Measurements from ENCODE around the gene PYDC1.
"Not testable (repeated sequence)": the region's sequence is repeated elsewhere in the genome, so short reads cannot be mapped to it uniquely, and the experiment has no call there.

Gene PYDC1

DNA sequence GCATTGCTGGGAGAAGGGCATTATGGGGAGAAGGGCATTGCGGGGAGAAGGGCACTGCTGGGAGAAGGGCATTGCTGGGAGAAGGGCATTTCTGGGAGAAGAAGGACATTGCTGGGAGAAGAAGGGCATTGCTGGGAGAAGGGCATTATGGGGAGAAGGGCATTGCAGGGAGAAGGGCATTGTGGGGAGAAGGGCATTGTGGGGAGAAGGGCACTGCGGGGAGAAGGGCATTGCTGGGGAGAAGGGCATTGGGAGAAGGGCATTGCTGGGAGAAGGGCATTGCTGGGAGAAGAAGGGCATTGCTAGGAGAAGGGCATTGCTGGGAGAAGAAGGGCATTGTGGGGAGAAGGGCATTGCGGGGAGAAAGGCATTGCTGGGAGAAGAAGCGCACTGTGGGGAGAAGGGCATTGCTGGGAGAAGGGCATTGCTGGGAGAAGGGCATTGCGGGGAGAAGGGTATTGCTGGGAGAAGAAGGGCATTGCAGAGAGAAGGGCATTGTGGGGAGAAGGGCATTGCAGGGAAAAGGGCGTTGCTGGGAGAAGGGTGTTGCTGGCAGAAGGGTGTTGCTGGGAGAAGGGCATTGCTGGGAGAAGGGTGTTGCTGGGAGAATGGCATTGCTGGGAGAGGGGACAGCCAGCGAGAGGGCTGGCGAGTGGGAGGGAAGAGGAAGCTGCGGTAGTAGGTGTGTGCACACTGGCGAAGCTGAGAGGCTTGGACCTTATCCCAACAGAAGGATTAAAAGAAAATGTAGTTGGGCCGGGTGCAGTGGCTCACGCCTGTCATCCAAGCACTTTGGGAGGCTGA lies 4.6 kb upstream of the PYDC1 start:
- no peak for DNase-seq

DNA sequence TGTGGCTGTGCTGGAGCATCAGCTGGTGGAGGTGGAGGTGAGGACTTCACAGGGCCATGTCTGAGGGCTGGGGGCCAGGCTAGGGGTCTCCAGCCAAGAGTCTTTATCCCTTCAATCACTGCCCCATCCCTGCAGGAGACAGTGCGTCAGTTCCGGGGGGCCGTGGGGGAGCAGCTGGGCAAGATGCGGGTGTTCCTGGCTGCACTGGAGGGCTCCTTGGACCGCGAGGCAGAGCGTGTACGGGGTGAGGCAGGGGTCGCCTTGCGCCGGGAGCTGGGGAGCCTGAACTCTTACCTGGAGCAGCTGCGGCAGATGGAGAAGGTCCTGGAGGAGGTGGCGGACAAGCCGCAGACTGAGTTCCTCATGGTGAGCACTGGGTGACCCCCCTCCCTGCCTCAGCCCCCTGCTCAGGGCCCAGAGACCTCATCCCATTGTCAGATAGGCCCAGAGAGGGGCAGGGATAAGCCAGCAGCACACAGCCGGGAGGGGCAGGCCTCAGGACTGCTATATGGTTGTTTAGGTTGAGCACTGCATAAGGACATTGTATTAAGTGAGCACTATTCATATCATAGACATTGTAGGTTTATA lies 2.3 kb upstream of the PYDC1 start:
- DNase-seq: no peak

GRCh38 chr16:31217136-31217530 lies 198 bp upstream of the PYDC1 start:
- DNase-seq: no peak

DNA sequence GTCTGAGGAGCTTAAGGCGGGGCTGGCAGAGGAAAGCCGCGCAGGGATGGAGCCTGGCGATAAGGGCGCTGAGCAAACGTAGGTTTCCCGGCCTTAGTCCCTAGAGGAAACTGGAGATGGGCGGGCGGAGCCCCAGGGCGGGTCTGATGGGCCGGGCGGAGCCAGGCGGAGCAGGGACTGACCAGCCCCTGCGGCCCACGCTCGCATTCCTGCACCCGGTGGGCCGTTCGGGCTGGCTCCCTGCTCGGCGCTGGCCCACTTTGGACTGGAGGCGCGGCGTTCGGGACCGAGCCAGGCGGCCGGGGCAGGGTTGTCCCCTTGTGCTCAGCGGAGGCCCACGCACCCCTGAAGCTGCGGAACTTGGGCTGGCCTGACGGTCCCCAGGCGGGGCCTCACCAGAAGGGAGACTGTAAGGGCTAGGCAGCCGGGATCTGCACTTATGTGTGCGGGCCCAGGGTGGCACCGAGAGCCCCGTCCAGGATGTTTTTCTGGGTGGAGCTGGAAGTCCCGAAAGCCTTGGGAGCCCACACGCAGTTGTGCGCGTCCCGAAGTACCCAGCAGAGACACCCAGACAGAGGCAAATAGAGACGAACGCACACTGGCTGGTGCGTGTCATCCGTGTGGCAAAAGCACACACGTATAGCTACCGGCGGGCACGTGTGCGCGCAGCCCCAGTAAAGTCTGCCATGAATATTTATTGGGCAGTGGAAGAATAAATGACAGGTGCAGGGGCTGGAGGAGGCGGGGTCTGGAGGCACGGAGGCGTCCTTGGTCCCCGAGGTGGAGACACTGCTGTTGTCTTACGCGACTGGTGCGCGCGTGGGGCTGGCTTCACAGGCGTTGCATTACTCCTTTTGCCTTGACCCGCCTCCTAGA lies 1.4 kb downstream of the PYDC1 start:
- DNase-seq: peak in 1 of 2 experiments; percentile 37

DNA sequence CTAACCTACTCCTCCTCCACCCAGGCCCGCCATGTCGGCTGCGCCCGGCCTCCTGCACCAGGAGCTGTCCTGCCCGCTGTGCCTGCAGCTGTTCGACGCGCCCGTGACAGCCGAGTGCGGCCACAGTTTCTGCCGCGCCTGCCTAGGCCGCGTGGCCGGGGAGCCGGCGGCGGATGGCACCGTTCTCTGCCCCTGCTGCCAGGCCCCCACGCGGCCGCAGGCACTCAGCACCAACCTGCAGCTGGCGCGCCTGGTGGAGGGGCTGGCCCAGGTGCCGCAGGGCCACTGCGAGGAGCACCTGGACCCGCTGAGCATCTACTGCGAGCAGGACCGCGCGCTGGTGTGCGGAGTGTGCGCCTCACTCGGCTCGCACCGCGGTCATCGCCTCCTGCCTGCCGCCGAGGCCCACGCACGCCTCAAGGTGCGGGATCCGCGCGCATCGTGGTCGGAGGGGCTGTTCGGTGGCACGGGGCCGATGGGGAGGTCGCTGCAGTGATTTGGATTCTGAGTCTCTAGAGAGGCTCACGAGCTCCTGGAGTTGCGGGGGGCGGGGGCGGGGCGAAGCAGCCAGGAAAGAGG lies 2.1 kb downstream of the PYDC1 start:
- no peak for DNase-seq

DNA sequence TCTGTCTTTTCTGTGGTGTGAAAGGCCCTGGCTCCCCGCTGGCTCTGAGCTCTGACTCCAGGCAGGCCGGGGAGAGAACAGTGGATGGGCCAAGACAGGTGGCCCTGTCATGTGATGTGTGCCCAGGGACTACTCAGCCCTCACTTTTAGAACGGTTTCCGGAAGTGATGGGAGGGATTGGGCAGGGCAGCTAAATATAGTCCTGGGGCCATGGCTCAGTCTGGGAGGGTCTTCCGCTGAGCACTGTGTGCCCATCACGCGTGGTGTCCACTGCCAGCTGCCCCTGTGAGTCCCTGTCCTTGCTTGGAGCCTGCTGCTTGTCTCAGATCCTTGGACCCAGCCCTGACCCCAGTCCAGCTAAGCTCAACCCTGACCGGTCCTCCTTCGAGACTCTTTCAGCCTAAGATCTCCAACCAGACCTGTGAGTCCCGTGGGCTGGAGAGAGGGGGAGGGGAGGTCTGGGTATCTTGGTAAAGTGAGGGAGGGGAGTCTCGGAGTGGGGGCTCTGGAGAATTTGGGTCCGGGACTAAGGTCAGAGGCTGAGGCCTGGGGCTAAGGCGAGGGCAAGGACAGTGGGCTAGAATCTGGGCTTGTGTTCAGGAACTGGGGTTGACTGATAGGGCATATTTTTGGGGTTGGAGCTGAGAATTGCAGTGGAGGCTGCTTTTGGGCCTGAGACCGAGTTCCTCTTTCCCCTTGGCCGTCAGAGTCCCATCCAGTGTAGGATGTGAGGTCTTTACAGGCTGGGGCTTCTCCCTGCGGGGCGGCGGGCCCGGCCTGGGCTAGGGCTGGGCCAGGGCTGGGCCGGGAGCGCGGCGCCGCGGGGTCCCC lies 2.8 kb downstream of the PYDC1 start, which contains the start of gene TRIM72:
Gene TRIM72, plus strand, starts transcription at position 243 of the 831 bp plus-strand sequence. CDS start 620 bp downstream, outside the sequence.
- no peak for DNase-seq

DNA sequence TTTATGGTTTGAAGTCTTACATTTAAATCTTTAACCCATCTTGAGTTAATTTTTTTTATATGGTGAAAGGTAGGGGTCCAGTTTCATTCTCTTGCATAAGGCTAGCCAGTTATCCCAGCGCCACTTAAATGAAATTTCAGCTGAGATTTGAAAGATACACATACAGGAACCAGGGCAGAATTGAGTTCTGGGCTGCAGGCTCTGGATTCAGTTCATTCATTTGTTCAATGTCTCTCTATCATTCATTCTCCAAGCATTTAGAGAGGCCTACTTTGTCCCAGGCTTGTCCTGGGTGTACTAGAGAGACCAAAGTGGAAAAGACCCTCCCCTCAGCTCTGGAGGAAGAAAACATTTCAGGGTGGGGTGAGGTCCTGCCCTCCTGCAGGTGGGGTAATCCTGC lies 3.6 kb downstream of the PYDC1 start:
- DNase-seq: no peak

DNA sequence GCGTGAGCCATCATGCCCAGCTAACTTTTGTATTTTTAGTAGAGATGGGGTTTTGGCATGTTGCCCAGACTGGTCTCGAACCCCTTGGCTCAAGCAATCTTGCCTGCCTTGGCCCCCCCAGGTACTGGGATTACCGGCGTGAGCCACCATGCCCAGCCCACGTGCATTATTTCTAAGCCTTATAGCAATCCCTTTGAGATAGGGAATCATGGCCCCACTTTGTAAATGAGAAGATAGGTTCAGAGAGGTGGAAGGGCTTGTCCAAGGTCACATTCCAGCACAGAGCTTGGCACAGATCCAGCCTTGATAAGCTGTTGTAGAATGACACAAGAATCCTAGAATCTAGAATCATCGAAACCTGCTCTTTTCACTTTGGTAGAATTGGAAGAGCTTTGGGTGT lies 10.2 kb downstream of the PYDC1 start:
- DNase-seq: no peak

DNA sequence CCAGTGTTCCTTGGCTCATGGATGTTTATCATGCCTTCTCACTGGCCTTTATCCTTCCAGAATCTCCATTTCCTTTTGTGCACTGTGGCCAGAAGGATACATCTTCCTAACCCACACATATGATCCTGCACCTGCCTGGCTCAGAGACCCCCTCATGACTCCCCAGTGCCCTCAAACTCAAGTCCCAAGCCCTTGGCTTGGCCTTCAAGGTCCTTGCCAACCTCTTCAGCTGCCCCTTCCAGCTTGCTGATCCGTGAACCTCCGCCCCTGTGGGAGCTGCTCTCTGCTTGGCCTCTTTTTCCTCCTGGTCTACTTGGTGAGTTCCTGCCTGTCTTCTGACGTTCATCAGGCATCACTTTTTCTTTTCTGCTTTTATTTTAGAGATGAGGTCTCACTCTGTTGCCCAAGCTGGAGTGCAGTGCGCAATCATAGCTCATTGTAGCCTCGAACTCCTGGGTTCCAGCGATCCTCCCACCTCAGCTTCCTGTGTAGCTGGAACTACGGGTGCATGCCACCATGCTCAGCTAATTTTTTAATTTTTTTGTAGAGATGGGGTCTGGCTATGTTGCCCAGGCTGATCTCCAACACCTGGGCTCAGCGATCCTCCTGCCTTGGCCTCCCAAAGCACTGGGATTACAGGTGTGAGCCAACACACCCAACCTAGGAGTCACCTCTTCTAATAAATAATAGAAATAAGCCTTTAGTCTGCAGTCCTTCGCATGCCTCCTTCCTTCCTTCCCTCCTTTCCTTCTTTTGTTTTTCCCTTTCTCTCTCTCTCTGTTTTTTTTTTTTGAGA lies 11.9 kb downstream of the PYDC1 start:
- DNase-seq: no peak

GRCh38 chr16:31202414-31203375 lies 14.2 kb downstream of the PYDC1 start, which contains the start of gene PYCARD:
TSS of gene PYCARD (minus strand) at chr16:31202760. CDS start at chr16:31202690, 70 bp downstream.
- DNase-seq: peak in 1 of 2 experiments; percentile 63

GRCh38 chr16:31201582-31202413 lies 15.1 kb downstream of the PYDC1 start:
- peak; percentile 62 to 69 for DNase-seq

- DNase-seq: peak in 1 of 2 experiments; percentile 63
These were observed 15.9 kb downstream of the PYDC1 start for GRCh38 chr16:31200821-31201568.

- not testable (repeated sequence) for DNase-seq
These were observed 16.8 kb downstream of the PYDC1 start for GRCh38 chr16:31200111-31200510.

- DNase-seq: no peak
These were observed 17.4 kb downstream of the PYDC1 start for GRCh38 chr16:31199430-31200041.

DNA sequence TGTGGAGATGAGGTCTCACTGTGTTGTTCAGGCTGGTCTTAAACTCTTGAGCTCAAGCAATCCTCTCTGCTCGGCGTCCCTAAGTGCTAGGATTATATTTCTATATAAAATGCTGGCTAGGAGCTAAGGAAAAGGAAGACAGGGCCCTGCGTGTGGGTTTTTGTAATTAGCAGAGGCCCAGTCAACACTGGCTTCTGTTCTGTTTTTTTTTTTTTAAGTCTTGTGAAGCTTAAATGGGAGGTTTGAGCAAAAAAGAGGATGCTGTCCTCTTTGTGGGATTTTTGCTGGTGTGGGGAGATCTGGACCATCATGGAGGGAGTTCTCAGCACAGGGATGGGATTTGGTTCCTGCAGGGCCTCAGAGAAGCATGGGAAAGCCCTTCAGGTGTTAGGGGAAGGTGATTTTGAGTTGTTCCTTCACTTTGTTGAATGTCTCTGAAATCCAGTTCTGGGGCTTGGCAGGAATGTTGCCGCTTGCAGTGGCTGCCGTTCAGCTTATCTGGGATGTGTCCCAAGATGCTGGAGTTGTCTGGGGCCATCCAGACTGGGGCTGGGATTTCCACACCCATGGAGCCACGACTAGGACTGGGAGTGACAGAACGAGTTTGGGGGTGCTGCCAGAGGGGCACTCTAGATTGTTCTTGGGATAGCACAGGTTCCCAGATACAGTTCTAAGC lies 18.6 kb downstream of the PYDC1 start:
- DNase-seq: peak in 1 of 2 experiments; percentile 54

GRCh38 chr16:31196324-31197088 lies 20.4 kb downstream of the PYDC1 start:
- peak in 1 of 2 experiments; percentile 50 for DNase-seq
